Measurements from ENCODE around the gene PSMC4. TPM values are rescaled to one million over a fixed set of nuclear protein-coding genes. Genes with fewer than 3 reads are reported as not detected.
A peak's percentile ranks its signal among the peaks of the same experiment; 100 is the strongest.

PSMC4 gene
- total and polyA plus RNA-seq, 7 donors: 52.9 to 95.7 (median 74.6) TPM

DNA sequence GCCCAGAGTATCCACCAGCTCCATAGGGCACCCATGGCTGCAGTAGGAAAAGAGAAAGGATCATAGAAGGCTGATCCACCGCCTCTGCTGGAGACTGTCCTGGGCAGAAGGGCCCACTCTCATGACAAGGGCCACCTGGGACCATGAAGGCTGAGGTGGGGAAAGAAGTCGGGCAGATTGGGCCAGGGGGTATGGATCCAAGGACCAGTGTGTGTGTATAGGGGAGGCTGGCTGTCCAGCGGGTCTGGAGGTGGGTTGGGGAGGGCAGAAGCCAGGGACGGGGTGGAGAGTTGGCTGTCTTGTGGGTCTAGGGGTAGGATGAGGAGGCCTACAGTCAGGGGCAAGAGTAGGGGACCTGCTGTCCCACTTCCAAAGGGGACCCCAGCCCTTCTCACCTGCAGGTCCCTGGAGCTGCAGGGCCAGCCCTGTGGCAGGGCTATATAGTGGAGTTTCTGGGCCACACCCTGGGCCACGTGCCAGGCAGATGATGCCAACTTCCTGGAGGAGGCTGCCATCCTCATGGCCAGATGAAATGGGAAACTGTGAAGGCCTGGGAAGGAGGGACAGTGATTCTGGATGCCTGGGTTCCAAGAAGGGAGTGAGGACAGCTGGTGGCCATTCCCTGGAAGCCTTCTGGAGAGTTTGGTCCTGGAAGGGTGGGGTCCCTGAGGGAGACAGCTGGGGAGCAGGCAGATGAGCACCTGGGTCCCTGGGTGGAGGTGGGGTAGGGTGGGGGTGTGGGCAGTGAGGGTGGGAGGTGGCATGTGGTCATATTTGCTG lies 36.2 kb upstream of the PSMC4 start, which contains the start of gene FCGBP:
FCGBP (minus strand) TSS at position 51 of the 780 bp plus-strand sequence.
- 71 to 78% methylated on average over 5 of the region's 5 CpGs for WGBS, 2 donors
- Histone ChIP-seq H3K27ac (no peak within 1 kb of the TSS), H3K9me3 (peaks cover 0 to under 1% (median 0%) of the 10 kb centered on the region in 4 donors), H3K36me3 (no peaks in the 10 kb centered on the region), H3K4me3 (no peak within 1 kb of the TSS), H3K4me1 (no peaks in the 10 kb centered on the region), H3K27me3 (no peaks in the 10 kb centered on the region)
- intact Hi-C loops (cut with DNase I): no loop called here
- peak; percentile 46 for DNase-seq
- TF ChIP-seq EP300 (IDR thresholded peaks at IDR 0.05) (no peak), POLR2AphosphoS5 (IDR thresholded peaks at IDR 0.05) (no peak), POLR2A (IDR thresholded peaks at IDR 0.05) (no peak)
- TF ChIP-seq, protein P1, sequence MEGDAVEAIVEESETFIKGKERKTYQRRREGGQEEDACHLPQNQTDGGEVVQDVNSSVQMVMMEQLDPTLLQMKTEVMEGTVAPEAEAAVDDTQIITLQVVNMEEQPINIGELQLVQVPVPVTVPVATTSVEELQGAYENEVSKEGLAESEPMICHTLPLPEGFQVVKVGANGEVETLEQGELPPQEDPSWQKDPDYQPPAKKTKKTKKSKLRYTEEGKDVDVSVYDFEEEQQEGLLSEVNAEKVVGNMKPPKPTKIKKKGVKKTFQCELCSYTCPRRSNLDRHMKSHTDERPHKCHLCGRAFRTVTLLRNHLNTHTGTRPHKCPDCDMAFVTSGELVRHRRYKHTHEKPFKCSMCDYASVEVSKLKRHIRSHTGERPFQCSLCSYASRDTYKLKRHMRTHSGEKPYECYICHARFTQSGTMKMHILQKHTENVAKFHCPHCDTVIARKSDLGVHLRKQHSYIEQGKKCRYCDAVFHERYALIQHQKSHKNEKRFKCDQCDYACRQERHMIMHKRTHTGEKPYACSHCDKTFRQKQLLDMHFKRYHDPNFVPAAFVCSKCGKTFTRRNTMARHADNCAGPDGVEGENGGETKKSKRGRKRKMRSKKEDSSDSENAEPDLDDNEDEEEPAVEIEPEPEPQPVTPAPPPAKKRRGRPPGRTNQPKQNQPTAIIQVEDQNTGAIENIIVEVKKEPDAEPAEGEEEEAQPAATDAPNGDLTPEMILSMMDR (IDR thresholded peaks at IDR 0.05): no peak

DNA sequence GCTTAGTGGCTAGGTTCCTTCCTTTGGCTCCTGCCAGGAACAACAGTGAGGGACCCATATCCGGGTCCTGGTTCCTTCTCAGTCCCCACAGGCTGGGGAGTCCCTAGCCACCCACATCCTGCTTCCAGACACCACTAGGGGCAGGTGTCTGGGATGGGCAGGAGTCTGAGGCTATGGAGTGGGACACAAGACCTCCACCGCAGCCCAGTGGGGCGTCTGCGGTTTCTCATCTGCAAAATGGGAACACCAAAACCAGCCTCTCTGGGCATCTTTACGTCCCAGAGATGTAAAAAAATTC lies 35.7 kb upstream of the PSMC4 start:
- intact Hi-C loops (cut with DNase I): no loop called here
- peaks cover 0 to 6% (median 0%) of the 10 kb centered on the region in 4 donors for H3K9me3 ChIP-seq
- H3K4me1 ChIP-seq: no peaks in the 10 kb centered on the region
- H3K27ac ChIP-seq: no peak overlapping the region
- peak; percentile 35 for DNase-seq
- H3K36me3 ChIP-seq: no peaks in the 10 kb centered on the region
- no peak for TF ChIP-seq POLR2AphosphoS5 (IDR thresholded peaks at IDR 0.05)
- TF ChIP-seq, protein P1 (IDR thresholded peaks at IDR 0.05): no peak
- TF ChIP-seq EP300 (IDR thresholded peaks at IDR 0.05): no peak
- TF ChIP-seq POLR2A (IDR thresholded peaks at IDR 0.05): no peak
- H3K4me3 ChIP-seq: no peak overlapping the region
- WGBS, 2 donors: 86 to 90% methylated on average over 5 of the region's 5 CpGs
- no peaks in the 10 kb centered on the region for H3K27me3 ChIP-seq

DNA sequence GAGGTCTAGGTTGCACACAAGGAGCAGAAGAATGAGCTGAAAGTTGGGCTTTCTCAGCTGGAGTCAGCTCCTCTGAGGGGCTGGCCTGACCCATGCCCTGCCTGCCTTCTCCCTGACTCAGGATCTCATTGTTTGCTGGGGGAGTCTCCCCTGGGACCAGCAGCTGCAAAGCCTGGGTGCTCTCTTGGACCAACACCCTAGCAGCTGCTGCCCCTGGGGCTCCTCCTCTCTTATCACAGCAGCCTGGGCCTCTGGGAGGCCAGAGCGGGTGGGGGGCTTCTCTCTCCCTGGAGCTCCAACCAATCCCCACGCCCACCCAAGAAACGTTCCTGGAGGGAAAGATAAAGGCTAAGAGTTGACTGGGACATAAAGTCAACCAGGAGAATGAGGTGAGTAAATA lies 34.9 kb upstream of the PSMC4 start:
- no peaks in the 10 kb centered on the region for H3K4me1 ChIP-seq
- intact Hi-C loops (cut with DNase I): no loop called here
- TF ChIP-seq, protein P1 (IDR thresholded peaks at IDR 0.05): no peak
- TF ChIP-seq POLR2A (IDR thresholded peaks at IDR 0.05) (no peak), EP300 (IDR thresholded peaks at IDR 0.05) (no peak), POLR2AphosphoS5 (IDR thresholded peaks at IDR 0.05) (no peak)
- WGBS, 2 donors: 14 to 49% methylated on average over 3 of the region's 3 CpGs
- H3K27me3 ChIP-seq: no peaks in the 10 kb centered on the region
- H3K27ac ChIP-seq: no peak overlapping the region
- no peaks in the 10 kb centered on the region for H3K36me3 ChIP-seq
- no peak for DNase-seq
- peaks cover 0 to 8% (median 0%) of the 10 kb centered on the region in 4 donors for H3K9me3 ChIP-seq
- H3K4me3 ChIP-seq: no peak overlapping the region

DNA sequence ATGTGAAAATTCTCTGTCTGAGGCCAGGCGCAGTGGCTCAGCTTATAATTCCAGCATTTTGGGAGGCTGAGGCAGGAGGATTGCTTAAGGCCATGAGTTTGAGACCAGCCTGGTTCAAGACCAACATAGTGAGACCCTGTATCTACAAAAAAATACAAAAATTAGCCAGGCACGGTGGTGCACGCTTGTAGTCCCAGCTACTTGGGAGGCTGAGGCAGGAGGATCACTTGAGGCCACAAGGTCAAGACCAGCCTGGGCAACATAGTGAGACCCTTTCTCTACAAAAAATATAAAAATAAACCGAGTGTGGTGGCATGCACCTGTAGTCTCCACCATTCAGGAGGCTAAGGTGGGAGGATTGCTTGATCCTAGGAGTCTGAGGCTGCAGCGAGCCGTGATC lies 34.3 kb upstream of the PSMC4 start:
- no peaks in the 10 kb centered on the region for H3K36me3 ChIP-seq
- H3K27me3 ChIP-seq: no peaks in the 10 kb centered on the region
- 91 to 92% methylated on average over 6 of the region's 6 CpGs for WGBS, 2 donors
- no peaks in the 10 kb centered on the region for H3K4me1 ChIP-seq
- H3K9me3 ChIP-seq: peaks cover 0 to 8% (median 0%) of the 10 kb centered on the region in 4 donors
- no peak overlapping the region for H3K4me3 ChIP-seq
- TF ChIP-seq POLR2AphosphoS5 (IDR thresholded peaks at IDR 0.05): no peak
- TF ChIP-seq POLR2A (IDR thresholded peaks at IDR 0.05): no peak
- TF ChIP-seq, protein P1 (IDR thresholded peaks at IDR 0.05): no peak
- no peak for TF ChIP-seq EP300 (IDR thresholded peaks at IDR 0.05)
- intact Hi-C loops (cut with DNase I): no loop called here
- no peak overlapping the region for H3K27ac ChIP-seq
- DNase-seq: no peak

Data from sigmoid colon (tissue), 7 donors.